HG03439 (cell line): ENCODE data around the gene DNAJC28.
"Not testable (repeated sequence)": the region's sequence is repeated elsewhere in the genome, so short reads cannot be mapped to it uniquely, and the experiment has no call there.

Experiments used
- ATAC-seq: cut with Tn5 transposase; IDR thresholded peaks from one replicate; pipeline ENCODE4 v1.9.1; 2021; ENCODE audit warnings: mild to moderate bottlenecking, moderate library complexity; ENCODE audit not compliant: unreplicated experiment

The DNAJC28 gene, protein sequence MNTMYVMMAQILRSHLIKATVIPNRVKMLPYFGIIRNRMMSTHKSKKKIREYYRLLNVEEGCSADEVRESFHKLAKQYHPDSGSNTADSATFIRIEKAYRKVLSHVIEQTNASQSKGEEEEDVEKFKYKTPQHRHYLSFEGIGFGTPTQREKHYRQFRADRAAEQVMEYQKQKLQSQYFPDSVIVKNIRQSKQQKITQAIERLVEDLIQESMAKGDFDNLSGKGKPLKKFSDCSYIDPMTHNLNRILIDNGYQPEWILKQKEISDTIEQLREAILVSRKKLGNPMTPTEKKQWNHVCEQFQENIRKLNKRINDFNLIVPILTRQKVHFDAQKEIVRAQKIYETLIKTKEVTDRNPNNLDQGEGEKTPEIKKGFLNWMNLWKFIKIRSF

DNA sequence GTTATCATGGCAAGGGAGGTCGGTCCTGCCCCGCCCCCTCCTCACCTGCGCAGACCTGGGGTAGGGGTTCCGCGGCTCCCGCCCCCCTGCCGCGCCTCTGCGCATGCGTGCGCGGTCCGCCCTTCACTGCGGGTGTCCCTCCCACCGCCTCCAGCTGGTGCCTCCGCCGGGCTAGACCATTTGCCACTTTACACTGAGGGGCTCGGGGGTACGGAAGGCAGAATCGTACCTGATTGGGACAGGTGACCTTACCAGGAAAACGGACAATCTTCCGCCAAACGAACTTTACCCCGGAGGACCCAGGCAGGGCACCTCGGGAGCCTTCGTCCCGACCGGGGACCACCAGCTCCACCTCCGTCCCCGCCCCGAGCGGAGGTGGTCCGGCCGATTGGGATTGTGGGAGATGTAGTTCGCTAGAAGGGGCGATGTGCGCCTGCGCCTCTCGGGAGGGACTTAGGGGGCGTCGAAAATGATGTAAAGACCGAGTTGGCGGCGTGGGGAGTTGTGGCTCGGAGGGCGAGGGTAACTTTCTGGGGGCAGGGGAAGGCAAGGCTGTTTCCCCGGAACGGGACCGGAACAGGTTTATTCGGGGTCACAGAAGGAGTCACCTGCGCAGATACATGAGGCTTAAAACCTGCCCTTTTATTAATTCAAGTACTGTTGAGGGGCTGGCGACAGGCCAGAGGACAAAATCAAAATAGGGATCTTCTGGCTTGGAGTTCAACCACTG is at the start of gene DNAJC28:
DNAJC28 (minus strand) TSS at position 344 of the 730 bp plus-strand sequence. CDS start 2,323 bp downstream, outside the sequence.
- ATAC-seq: peak; percentile 98

DNA sequence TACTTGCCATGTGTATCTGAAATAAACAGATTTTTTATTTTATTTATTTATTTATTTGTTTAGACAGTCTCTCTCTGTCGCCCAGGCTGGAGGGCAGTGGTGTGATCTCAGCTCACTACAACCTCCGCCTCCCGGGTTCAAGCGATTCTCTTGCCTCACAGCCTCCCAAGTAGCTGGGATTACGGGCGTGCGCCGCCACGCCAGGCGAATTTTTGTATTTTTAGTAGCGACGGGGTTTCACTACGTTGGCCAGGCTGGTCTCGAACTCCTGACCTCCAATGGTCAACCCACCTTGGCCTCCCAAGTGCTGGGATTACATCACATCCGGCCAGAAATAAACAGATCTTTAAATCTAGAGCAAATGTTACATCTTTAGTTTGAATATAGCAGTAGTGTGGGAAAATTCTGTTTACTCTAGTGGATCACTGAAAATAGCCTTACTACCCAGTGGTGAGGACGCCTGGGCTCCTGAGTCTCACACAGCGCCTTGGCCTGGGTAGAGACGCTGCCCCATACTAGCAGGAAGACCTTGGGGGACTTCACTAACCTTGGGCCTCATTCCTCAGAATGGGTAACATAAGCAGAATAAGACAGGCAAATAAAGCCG is 49.7 kb upstream of the DNAJC28 start:
- ATAC-seq: no peak

DNA sequence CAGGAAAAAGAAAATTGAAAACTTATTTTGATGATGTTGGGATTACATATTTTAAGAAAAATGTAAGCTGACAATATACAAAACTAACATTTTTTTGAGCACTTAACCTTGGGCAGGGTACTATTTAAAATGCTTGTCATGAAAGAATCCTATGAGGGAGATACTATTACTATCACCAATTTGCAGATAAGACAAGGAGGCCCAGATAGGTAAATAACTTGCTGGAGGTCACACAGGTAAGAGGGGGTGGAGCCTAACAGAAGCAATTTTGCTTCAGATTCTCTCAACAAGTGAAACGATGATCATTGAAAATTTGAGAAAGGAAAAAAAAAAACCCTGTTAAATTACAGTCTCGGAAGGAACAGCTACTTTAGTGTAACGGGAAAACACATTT is 49.2 kb upstream of the DNAJC28 start:
- no peak for ATAC-seq

DNA sequence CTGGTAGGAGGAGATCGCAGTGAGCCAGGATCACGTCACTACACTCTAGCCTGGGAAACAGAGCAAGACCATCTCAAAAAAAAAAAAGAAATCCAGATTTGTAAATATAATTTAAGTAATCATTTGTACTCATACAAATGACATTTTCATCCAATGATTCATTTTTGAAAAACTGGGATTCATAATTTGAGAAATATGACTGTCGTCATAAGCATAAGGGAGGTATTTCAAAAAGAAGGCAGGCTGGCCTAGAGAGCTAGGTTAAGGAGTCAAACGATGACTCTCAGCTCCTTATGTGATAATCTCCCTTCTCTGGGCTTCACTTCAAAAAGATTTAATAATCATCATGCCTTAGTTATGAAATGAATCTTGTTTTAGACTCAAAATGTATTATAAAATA is 48.1 kb upstream of the DNAJC28 start:
- no peak for ATAC-seq

DNA sequence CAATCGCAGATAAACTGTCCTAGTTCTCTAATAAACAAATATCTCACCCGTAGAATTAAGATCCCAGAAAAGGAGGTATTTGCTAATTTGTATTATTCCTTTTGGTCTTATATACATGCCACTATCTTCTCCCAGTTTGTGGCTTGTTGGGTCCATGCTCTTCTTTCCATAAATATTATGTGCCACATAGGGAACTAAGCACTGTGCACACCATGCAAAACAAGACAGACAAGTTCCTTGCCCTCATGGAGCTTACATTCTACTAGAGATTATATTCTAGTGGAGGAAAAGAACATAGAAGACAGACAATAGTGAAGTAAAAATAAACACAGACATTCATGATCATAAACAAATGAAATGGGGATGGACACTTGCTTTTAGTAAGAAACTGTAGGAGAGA is 45.7 kb upstream of the DNAJC28 start:
- ATAC-seq: no peak

DNA sequence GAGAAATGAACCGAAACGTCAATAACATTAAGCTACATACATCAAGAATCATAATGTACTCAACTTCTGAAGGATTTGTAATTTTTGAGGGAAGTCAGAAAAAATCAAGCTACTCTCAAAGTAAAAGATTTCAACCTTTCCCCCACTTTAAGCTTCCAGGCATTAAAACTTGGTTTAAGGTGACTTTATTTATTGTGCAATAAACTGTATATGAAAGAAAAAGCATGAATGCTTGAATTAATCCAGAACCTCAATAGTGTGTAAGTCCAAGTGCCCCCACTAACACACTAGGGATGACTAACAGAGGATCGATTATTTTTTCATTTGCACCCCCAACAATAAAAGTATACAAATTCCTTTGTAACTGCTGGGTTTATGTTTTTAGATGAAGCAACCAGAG is 39.5 kb upstream of the DNAJC28 start:
- ATAC-seq: no peak

DNA sequence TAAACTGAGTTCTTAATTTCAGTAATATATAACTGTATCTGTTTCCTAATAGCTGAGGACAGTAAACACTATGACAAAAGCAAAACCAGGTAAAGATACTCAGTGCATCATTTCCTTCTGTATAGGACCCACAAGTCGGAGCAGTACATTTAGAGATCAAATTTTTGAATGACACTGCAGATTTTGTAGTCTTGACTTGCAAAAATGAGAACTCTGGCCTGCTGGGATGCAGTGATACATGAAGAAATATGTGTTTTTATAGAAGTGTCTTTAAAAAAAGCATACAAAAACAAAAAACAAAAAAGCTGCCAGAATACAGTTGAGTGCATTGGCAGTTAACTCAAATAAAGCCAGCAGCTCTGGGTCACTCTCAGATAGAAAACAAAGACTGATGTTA is 31.4 kb upstream of the DNAJC28 start:
- no peak for ATAC-seq

DNA sequence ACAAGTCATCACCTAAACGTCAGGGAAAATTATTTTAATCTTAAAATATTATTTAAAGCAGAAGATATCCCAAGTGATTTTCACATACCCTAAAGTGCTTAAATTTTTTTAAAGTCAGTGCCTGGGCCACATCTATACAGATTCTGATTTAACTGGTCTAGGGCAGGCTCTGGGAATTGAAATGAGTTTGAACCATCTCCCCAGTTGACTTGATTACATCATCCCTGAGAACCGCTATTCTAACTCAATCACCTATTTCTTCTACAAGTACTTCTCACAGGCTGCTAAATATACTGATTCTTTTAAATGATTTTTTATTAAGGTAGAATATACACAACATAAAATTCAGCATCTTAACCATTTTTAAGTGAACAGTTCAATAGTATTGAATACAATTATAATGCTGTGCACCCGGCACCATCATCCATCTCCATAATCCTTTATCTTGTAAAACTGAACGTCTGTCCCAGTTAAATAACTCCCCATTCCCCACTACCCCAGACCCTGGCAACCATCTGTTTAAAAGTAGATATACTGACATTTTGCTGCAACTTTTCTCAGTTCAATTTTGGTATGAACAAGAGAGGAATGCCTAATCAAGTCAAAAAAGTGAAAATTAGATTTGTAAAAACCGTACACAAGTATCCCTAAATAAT is 30.9 kb upstream of the DNAJC28 start:
- ATAC-seq: no peak

DNA sequence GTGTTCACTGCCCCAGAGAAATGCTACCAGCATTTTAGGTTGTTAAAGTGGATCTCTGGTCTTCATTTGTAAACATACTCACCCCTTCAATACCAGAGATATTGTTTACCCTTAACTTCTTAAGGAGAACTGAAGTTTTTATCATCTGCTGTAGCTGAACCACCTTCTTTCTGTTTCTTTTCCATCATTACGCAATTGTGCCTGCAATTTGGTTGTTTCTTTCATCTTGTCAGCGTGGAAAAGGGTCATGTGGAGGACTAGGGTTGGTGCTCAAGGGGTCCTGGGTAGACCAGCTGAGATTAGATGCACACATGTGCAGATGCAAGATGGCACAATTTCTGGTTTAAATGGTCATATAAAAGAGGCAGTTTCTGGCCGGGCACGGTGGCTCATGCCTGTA is 27.4 kb upstream of the DNAJC28 start:
- no peak for ATAC-seq

DNA sequence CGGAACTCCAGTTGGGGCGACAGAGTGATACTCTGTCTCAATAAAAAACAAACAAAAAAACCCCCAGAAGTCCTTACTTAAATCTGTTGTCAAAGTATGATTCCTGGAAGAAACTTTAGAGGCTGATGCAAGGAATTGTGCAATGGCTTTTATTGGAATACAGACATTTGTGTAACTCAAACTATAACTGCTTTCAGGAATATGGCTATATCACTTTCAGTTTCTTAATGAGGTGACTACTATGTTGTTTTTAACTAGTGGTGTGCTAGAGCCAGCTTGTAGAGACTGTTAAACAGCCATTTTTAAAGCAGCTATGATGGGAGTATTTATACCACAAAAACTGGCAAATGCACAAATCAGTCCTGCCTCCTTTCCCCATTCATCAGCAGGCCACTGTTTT is 22.7 kb upstream of the DNAJC28 start:
- ATAC-seq: no peak

DNA sequence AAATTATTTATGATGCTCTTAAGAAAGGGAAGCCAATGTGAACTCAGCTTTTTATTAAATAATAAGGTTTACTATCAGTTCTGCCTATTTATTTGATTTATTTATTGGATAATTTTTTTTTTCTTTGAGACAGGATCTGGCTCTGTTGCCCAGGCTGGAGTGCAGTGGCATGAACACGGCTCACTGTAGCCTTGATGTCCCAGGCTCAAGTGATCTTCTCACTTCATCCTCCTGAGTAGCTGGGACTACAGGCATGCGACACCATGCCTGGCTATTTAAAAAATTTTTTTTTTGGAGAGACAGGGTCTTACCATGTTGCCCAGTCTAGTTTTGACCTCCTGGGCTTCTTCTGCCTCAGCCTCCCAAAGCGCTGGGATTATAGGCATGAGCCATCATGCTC is 21.0 kb upstream of the DNAJC28 start:
- ATAC-seq: no peak

DNA sequence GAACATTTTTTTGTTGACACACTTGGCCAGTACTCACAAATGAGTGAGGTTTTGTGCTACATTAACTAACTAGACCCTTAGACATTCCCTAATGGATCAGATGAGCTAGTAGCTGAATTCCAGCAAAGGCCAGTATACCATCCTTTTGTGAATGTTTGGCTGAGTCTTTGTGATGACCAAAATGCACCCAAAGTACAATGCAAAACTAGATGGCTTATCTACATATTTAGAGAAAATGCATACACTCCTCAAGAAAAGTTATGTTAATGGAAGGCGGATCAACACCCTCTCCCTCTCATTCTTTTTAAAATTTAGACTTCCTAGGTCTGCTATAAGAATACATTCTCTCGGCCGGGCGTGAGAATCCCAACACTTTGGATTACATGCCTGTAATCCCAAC is 20.1 kb upstream of the DNAJC28 start:
- no peak for ATAC-seq

DNA sequence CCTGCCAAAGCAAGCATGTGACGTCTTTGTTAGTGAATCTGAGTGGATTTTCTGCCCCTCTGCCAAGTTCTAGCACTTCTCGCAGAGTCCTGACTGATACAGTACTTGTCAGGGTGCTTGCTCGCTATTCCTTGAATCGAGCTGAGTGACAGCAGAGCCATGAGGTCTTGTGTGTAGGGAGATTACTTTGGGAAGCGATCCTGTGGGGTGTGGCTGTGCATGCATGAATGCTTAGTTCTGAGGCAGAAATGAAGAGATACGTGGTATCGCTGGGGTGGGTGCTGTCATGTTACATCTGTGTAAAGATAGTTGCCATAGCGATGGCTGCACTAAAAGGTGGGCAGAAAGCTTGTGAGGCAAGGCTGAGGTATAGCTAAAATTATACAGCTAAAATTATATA is 19.3 kb upstream of the DNAJC28 start:
- ATAC-seq: no peak

DNA sequence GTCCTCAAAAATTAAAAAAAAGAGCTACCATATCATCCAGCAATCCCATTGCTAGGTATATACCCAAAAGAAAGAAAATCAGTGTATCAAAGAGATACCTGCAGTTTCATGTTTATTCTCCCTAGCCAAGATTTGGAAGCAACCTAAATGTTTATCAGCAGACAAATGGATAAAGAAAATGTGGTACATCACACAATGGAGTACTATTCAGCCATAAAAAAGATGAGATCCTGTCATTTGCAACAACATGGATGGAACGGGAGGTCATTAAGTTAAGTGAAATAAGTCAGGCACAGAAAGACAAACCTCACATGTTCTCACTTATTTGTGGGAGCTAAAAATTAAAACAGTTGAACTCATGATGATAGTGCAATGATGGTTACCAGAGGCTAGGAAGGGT is 15.5 kb upstream of the DNAJC28 start:
- not testable (repeated sequence) for ATAC-seq

DNA sequence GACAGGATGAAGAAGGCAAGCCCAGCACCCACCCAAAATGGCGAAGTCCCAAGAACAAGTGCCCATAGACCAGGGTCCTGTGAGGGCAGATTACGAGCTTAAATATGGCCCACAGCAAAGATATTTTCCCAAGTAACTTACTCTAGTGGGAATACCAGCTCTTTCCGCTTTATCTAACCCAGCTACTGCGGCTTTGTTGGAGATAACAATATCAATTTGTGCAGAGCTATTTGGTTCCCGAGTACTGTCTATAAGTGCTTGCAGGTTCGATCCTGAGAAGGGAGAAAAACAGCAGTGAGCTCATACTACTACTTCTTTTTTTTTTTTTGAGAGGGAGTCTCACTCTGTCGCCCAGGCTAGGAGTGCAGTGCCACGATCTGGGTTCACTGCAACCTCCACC is 14.3 kb upstream of the DNAJC28 start:
- ATAC-seq: no peak

DNA sequence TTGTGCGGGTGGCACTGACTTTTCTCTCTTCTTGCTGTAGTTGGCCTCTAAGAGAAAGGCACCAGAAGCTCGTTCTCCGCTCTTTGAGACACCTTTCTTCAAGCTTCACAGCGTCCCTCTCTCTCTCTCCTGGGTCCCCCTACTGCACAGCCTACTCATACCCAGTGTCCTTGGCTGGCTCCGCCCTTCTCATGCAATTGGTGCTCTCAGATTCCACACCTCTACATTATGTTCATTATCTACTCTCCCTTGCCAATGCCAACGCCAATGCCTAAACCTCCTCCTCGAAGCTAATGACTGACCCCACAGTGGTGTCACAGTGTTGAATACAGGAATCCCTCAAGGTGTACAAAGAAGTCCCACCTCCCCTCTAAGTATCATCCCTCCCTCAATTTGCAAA is 4.8 kb upstream of the DNAJC28 start:
- ATAC-seq: no peak

DNA sequence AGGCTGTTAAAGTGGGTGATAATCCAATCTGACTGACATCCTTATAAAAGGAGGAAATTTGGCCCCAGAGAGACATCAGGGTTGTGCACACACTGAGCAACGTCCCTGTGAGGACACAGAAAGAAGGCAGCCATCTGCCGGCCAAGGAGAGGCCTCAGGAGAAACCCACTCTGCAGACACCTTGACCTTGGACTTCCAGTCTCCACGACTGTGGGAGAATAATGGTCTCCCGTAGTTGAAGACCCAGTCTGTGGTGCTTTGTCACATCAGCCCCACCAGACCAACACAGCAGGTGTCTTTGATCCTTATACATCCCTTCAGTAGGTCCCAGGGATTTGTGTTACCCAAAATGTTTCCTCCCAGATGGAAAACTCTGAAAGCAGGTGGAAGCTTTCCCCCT is 4.2 kb upstream of the DNAJC28 start:
- no peak for ATAC-seq

DNA sequence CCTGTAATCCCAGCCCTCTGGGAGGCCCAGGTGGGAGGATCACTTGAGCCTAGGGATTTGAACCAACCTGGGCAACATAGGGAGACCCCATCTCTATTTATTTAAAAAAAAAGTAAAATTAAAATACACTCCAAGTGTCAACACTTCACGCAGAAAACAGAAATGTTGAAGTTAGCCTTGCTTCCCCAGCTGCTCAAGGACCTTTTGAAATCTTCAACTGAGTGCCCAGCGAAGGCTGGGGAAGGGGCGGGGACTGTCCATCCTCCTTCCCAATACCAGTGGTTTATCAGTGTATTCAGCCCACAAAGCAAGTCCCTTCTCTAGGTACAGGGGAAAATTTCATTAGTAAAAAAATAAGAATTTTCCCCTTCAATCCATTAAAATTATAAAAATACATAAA is 2.2 kb upstream of the DNAJC28 start:
- ATAC-seq: no peak

DNA sequence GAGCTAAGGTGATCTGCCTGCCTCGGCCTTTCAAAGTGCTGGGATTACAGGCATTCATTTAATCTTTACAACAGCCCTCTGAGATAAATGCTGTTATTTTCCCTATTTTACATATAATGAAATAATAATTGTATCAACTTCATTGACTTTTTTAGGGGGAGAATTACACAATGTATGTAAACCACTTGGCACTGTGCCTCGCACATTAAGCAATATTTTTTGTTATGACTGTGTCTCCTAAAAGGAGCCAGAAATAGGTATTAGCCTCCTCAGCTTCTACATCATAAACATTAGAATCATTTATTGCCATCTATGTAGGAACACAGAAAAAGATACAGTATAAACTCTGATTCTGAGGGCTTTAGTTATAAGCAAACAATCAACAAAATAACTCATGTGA is 1.1 kb upstream of the DNAJC28 start:
- ATAC-seq: no peak

DNA sequence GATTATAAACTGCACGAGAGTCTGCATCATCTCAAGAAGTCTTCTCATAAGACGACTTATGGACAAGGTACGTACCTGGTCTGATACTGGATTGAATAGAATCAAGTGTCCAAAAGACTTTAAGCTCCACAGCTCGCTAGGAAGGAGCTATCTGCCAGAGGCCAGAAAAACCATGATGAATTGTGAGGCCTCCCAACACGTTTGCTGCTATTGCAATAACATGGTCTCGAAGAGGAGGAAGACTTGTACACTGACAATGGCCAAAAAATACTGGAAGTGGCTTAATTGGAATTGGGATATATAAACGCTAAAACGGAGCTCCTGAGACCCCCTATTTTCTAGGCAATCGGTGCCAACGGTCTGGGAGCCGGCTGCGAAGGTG is 534 bp downstream of the DNAJC28 start:
- ATAC-seq: no peak

DNA sequence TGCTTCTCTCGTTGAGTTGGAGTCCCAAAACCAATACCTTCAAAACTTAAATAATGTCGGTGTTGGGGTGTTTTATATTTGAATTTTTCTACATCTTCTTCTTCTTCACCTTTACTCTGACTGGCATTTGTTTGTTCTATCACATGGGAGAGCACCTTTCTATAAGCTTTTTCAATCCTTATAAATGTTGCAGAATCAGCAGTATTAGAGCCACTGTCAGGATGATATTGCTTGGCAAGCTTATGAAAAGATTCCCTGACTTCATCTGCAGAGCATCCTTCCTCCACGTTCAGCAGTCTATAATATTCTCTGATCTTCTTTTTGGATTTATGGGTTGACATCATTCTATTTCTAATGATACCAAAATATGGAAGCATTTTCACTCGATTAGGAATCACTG is 2.6 kb downstream of the DNAJC28 start:
- ATAC-seq: no peak

DNA sequence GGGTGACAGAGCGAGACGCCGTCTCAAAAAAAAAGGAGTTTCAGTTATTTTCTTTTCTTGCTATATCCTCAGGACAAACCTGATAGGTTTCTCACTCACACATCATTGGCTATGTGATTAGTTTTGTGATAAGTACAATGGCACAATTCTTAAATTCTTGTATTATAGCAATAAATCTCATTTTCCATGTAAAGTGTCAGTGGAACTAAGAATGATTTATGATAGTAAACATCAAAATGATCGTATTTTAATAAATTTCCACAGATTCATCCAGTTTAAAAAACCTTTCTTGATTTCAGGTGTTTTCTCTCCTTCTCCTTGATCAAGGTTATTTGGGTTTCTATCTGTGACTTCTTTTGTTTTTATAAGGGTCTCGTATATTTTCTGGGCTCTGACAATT is 3.5 kb downstream of the DNAJC28 start:
- ATAC-seq: no peak
